Vagina (tissue), 2 donors: ENCODE results near the gene TMTC2. TPM values are rescaled to one million over a fixed set of nuclear protein-coding genes. Genes with fewer than 3 reads are reported as not detected.

Source experiments
- DNase-seq, 2 donors: peaks; one replicate each; pipeline ENCODE4 v3.0.0-alpha.2; 2017; ENCODE audit errors: extremely low spot score in 2 of 2
- H3K27ac ChIP-seq: fragments of 200-600 bp; sonication (generic); one replicate; pipeline ENCODE4 v1.5.1; 2019
- H3K27me3 ChIP-seq: fragments of 200-600 bp; sonication (generic); one replicate; pipeline ENCODE4 v1.5.1; 2019
- H3K36me3 ChIP-seq, 2 donors: fragments of 200-600 bp; sonication (generic); one replicate each; pipeline ENCODE4 v1.5.1; 2017 to 2019
- H3K4me1 ChIP-seq: fragments of 200-600 bp; sonication (generic); one replicate; pipeline ENCODE4 v1.5.1; 2019
- H3K4me3 ChIP-seq, 2 donors: fragments of 200-600 bp; sonication (generic); 1 replicate in 1 of 2; 2 replicates in 1 of 2; pipeline ENCODE4 v1.5.1; 2016 to 2019
- H3K9me3 ChIP-seq: fragments of 200-600 bp; sonication (generic); one replicate; pipeline ENCODE4 v1.5.1; 2019
- POLR2A ChIP-seq, 2 donors: fragments of 450-650 bp; IDR thresholded peaks; one replicate each; pipeline ENCODE4 v1.6.1; 2017; ENCODE audit warnings: antibody characterized with exemption in 2 of 2, mild to moderate bottlenecking in 2 of 2, moderate library complexity in 2 of 2
- POLR2AphosphoS5 ChIP-seq, 2 donors: sonication (generic); formaldehyde crosslinking; IDR thresholded peaks; one replicate each; pipeline ENCODE4 v1.9.0; 2017; ENCODE audit warnings: antibody characterized with exemption in 2 of 2, mild to moderate bottlenecking in 2 of 2, low read depth in 1 of 2; ENCODE audit not compliant: insufficient read depth in 1 of 2
- intact Hi-C: fragments of 100-400 bp; cut with DNase I; formaldehyde crosslinking; loops from one replicate; pipeline ENCODE4 v1.15.1; 2023
- total RNA-seq: library from RNA; depleted of rRNA; stranded (reverse); fragments of >200 nt; gene quantifications from one replicate; pipeline ENCODE4 v1.2.3, GENCODE V29; 2016
- TF ChIP-seq, protein P1 (sequence below), 3 experiments: fragments of 450-650 bp in 2 of 3; fragments of 200-600 bp in 1 of 3; sonication (generic) in 1 of 3; IDR thresholded peaks; one replicate each; pipeline ENCODE4 v1.5.1; 2017 to 2019; ENCODE audit warnings: antibody characterized with exemption in 3 of 3, mild to moderate bottlenecking in 2 of 3, moderate library complexity in 2 of 3

Gene TMTC2
- total RNA-seq, 1 donor from 2014 or later = 15.5 TPM

DNA sequence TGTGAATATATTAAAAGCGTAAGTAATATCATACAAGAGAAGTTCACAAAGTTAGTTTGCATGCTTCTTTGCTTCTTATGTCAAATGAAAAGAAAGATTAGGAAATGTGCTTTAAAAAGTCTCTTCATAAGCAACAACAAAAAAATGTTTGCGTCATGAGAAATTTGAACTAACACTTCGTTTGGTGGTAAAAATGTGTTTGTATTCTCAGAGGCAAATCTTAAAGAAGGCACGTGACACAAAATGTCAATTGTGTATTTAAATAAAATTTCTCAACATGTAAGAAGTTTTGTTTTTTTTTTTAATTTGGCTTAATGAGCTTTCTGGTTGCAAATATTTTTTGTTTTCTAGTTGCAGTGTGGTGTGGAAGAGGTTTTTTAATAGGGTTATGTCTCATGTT is 93.8 kb downstream of the TMTC2 start:
- TF ChIP-seq, protein P1, sequence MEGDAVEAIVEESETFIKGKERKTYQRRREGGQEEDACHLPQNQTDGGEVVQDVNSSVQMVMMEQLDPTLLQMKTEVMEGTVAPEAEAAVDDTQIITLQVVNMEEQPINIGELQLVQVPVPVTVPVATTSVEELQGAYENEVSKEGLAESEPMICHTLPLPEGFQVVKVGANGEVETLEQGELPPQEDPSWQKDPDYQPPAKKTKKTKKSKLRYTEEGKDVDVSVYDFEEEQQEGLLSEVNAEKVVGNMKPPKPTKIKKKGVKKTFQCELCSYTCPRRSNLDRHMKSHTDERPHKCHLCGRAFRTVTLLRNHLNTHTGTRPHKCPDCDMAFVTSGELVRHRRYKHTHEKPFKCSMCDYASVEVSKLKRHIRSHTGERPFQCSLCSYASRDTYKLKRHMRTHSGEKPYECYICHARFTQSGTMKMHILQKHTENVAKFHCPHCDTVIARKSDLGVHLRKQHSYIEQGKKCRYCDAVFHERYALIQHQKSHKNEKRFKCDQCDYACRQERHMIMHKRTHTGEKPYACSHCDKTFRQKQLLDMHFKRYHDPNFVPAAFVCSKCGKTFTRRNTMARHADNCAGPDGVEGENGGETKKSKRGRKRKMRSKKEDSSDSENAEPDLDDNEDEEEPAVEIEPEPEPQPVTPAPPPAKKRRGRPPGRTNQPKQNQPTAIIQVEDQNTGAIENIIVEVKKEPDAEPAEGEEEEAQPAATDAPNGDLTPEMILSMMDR (IDR thresholded peaks at IDR 0.05) = no peak
- no peak for TF ChIP-seq POLR2A (IDR thresholded peaks at IDR 0.05)
- TF ChIP-seq POLR2AphosphoS5 (IDR thresholded peaks at IDR 0.05; ENCODE audit: insufficient read depth in 1 of 2, low read depth in 1 of 2) = no peak
- Histone ChIP-seq H3K9me3 (no peaks in the 10 kb centered on the region), H3K4me3 (no peak overlapping the region), H3K4me1 (peaks cover 4% of the 10 kb centered on the region), H3K27me3 (no peaks in the 10 kb centered on the region), H3K36me3 (no peaks in the 10 kb centered on the region), H3K27ac (no peak overlapping the region)
- intact Hi-C loops = no loop called here
- no peak for DNase-seq

- Histone ChIP-seq H3K36me3 (no peaks in the 10 kb centered on the region), H3K27me3 (no peaks in the 10 kb centered on the region), H3K9me3 (no peaks in the 10 kb centered on the region), H3K27ac (no peak overlapping the region), H3K4me1 (peaks cover 4% of the 10 kb centered on the region), H3K4me3 (no peak overlapping the region)
- intact Hi-C loops = no loop called here
- TF ChIP-seq, protein P1 (IDR thresholded peaks at IDR 0.05) = no peak
- no peak for TF ChIP-seq POLR2A (IDR thresholded peaks at IDR 0.05)
- TF ChIP-seq POLR2AphosphoS5 (IDR thresholded peaks at IDR 0.05; ENCODE audit: insufficient read depth in 1 of 2, low read depth in 1 of 2) = no peak
- DNase-seq = no peak
Measured at GRCh38 chr12:82781309-82781997, 94.7 kb downstream of the TMTC2 start.

DNA sequence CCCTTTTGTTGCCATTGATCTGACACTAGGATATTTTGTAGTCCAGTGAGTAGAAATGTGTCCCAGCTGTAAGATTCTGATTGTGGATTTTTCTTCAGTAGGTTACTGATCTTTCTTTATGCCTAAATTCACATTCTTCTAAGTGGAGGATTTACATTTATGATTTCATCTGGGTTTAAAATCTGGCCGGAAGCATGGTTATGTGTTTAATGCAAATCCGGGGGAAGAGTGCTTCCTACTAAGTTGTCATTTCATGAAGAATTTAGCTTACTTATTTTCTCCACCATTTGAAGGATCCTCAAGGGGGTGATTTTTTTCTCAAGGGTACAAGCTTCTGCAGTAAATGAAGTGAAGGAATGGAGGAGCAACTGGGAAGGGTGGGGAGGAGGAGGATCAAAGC is 96.7 kb downstream of the TMTC2 start:
- H3K27ac ChIP-seq = no peak overlapping the region
- H3K4me3 ChIP-seq = no peak overlapping the region
- DNase-seq = no peak
- intact Hi-C loops = no loop called here
- H3K4me1 ChIP-seq = peaks cover 4% of the 10 kb centered on the region
- H3K27me3 ChIP-seq = no peaks in the 10 kb centered on the region
- no peaks in the 10 kb centered on the region for H3K36me3 ChIP-seq
- no peaks in the 10 kb centered on the region for H3K9me3 ChIP-seq
- no peak for TF ChIP-seq POLR2A (IDR thresholded peaks at IDR 0.05)
- TF ChIP-seq, protein P1 (IDR thresholded peaks at IDR 0.05) = no peak
- no peak for TF ChIP-seq POLR2AphosphoS5 (IDR thresholded peaks at IDR 0.05; ENCODE audit: insufficient read depth in 1 of 2, low read depth in 1 of 2)

- no peaks in the 10 kb centered on the region for H3K36me3 ChIP-seq
- DNase-seq = no peak
- H3K4me3 ChIP-seq = no peak overlapping the region
- no peak overlapping the region for H3K27ac ChIP-seq
- no peak for TF ChIP-seq POLR2AphosphoS5 (IDR thresholded peaks at IDR 0.05; ENCODE audit: insufficient read depth in 1 of 2, low read depth in 1 of 2)
- TF ChIP-seq, protein P1 (IDR thresholded peaks at IDR 0.05) = no peak
- no peak for TF ChIP-seq POLR2A (IDR thresholded peaks at IDR 0.05)
- H3K9me3 ChIP-seq = no peaks in the 10 kb centered on the region
- peaks cover 4% of the 10 kb centered on the region for H3K4me1 ChIP-seq
- intact Hi-C loops = no loop called here
- H3K27me3 ChIP-seq = no peaks in the 10 kb centered on the region
Measured at GRCh38 chr12:82787016-82787415, 100.3 kb downstream of the TMTC2 start.

DNA sequence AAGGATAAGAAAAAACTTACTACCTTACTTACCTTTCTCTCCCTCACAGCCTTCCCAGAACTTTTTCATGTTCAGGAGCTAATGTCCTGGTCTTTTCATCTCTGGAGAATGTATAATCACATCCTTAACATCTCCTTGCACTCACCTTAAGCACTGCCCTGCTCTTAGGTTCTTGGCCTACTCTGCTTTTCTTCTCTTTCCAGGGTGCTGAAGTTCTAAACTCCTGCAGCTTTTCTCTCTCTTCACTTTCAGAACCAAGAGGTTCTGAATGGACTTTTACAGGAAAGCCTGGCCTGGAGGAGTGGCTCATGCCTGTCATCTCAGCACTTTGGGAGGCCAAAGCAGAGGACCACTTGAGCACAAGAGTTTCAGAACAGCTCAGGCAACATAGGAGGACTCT is 101.9 kb downstream of the TMTC2 start:
- Histone ChIP-seq H3K4me3 (no peak overlapping the region), H3K27ac (no peak overlapping the region), H3K27me3 (no peaks in the 10 kb centered on the region), H3K9me3 (no peaks in the 10 kb centered on the region), H3K36me3 (no peaks in the 10 kb centered on the region), H3K4me1 (peaks cover under 1% of the 10 kb centered on the region)
- TF ChIP-seq POLR2AphosphoS5 (IDR thresholded peaks at IDR 0.05; ENCODE audit: insufficient read depth in 1 of 2, low read depth in 1 of 2) (no peak), POLR2A (IDR thresholded peaks at IDR 0.05) (no peak)
- TF ChIP-seq, protein P1 (IDR thresholded peaks at IDR 0.05) = no peak
- DNase-seq = no peak
- intact Hi-C loops = no loop called here
